DMS 273 (cell line): ENCODE measurements around the gene CEMIP.
"Not testable (repeated sequence)": the region's sequence is repeated elsewhere in the genome, so short reads cannot be mapped to it uniquely, and the experiment has no call there.

Source experiments
- DNase-seq: peaks from one replicate; lab custom pipeline; 2025; ENCODE audit not compliant: unreplicated experiment; lab: John Stamatoyannopoulos, UW

The CEMIP gene

GRCh38 chr15:80755885-80756284, 23.3 kb upstream of the CEMIP start:
- no peak for DNase-seq

DNA sequence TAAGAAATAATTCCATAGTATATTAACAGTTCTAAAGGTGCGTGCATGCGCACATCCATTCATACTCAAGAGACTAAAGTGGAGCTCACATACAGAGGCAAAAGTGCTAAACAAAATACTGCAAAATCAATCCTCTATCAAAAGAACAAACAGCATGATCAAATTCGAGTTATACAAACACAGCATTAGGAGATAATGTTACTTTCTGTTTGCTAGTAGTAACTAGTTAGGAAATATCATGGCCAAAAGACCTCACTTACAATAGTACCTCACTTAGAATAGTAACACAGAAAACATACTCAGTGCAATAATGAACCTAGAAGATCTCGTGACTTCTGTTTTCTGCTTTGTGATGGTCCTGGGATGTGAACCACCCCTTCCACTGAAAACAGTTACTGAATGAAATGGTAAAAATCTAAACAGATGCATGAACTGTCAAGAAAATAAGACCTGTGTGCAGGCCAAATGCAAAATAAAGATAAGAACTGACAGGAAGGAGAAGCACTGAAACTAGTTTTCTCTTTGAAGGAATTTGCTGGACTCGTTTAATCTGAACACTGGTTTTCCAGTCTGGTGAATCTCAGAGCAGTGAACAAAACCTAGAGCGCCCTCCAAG, 20.9 kb upstream of the CEMIP start:
- DNase-seq = no peak

- DNase-seq = peak; percentile 9
Measured at GRCh38 chr15:80760960-80761359, 18.2 kb upstream of the CEMIP start.

GRCh38 chr15:80761754-80762153, 17.4 kb upstream of the CEMIP start:
- DNase-seq = no peak

- not testable (repeated sequence) for DNase-seq
Measured at GRCh38 chr15:80763235-80763634, 15.9 kb upstream of the CEMIP start.

- DNase-seq = no peak
Measured at GRCh38 chr15:80764535-80764934, 14.6 kb upstream of the CEMIP start.

GRCh38 chr15:80766275-80766674, 12.9 kb upstream of the CEMIP start:
- DNase-seq = no peak

GRCh38 chr15:80768158-80768557, 11.0 kb upstream of the CEMIP start:
- DNase-seq = no peak

DNA sequence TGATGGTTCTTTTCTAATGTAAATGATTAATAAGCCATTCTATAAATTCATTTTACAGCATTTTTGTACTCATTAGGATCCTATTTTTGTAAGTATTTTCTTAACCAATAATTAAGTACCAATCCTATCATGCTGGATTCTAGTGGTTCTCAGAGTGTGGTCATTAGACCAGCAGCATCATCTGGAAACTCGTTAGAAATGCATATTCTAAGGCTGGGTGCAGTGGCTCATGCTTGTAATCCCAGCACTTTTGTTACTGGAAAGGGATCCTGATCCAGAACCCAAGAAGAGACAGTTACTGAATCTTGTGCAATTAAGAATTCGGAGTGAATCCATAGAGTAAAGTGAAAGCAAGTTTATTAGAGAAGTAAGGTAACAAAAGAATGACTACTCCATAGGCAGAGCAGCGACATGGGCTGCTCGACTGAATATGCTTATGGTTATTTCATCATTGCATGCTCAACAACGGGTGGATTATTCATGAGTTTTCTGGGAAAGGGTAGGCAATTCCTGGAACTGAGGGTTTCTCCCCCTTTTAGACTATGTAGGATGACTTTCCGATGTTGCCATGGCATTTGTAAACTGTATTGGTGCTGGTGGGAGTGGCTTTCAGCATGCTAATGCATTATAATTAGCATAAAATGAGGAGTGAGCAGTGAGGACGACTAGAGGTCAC, 9.9 kb upstream of the CEMIP start:
- no peak for DNase-seq

DNA sequence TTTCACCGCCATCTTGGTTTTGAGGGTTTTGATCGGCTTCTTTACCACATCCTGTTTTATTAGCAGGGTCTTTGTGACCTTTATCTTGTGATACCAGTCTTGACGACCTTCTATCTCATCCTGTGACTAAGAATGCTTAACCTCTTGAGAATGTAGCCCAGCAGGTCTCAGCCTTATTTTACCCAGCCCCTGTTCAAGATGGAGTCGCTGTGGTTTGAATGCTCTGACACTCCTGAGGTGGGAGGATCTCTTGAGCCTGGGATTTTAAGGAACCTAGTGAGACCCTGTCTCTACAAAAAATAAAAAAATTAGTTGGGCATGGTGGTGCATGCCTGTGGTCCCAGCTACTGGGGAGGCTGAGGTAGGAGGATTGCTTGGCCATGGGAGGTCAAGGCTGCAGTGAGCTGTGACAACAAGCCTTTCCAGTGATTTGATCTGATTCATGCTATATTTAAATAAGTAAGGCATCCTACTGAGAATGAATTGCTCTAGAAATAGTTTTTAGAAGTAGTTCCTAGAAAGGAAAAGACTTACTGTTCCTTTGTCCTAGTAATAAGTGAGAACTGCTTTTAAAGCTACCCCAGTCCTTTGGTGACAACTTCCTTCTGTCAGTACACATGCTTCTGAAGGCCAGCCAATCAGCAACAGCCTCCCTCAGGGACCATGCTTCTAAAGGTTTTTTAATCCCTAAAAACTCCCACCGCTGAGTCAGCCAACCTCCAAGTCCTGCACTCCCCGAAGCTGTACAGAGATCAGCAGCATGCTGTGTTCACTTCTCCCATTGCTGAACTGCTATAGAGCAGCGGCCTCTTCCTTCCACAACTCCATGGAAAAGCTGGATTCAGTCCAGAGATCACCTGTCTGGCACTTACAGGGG, 9.1 kb upstream of the CEMIP start:
- DNase-seq = no peak

DNA sequence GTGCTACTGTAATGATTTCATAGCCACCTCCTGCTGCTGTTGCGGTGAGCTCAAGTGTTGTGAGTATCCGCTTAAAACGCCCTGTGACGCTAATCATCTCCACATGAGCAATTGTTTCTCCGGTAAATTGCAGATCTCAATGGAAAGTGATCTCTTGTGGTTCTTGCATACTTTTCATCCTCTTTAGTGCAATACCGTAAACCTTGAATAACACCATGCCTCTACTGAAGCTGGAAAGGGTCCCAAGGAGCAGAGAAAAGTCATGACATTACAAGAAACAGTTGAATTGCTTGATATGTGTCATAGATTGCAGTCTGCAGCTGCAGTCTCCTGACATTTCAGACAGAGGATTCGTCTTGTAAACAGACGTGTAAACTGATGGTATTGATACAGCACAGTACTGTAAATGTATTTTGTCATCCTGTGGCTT, 6.0 kb upstream of the CEMIP start:
- DNase-seq = no peak

- DNase-seq = no peak
Measured at GRCh38 chr15:80773792-80774352, 5.3 kb upstream of the CEMIP start.

GRCh38 chr15:80774486-80774885, 4.7 kb upstream of the CEMIP start:
- DNase-seq = no peak

GRCh38 chr15:80775338-80775737, 3.8 kb upstream of the CEMIP start:
- no peak for DNase-seq

DNA sequence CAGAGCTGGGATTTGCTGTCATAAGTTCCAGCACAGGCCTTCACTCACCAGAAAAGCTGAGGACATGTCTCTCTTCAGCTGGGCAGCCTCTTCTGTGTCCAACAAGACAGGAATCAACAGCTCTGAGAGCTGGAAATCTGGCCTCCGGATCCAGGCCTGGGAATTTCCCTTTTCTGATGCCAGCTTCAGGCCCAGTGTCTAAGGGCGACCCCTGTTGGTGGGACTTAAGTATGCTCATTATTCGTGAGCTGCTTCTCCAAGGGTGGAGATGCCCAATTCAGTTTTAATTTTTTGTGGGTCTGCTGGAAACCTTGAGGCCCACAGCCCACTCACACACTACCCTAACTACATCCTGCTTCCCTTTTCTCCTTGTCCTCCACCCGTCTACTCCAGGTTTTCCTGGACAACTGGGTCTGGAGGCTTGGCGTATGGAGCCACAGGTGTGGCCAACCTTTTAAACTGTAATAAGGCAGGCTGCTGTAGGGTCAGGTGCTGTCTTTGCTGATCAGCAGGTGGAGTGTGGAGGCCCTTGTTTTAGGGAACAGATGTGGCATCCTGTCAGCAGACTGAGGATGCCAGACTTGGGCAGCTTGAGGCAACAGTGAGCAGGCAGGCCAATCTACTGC, 2.6 kb upstream of the CEMIP start:
- DNase-seq = peak; percentile 81

- DNase-seq = no peak
Measured at GRCh38 chr15:80777137-80777536, 2.0 kb upstream of the CEMIP start.

DNA sequence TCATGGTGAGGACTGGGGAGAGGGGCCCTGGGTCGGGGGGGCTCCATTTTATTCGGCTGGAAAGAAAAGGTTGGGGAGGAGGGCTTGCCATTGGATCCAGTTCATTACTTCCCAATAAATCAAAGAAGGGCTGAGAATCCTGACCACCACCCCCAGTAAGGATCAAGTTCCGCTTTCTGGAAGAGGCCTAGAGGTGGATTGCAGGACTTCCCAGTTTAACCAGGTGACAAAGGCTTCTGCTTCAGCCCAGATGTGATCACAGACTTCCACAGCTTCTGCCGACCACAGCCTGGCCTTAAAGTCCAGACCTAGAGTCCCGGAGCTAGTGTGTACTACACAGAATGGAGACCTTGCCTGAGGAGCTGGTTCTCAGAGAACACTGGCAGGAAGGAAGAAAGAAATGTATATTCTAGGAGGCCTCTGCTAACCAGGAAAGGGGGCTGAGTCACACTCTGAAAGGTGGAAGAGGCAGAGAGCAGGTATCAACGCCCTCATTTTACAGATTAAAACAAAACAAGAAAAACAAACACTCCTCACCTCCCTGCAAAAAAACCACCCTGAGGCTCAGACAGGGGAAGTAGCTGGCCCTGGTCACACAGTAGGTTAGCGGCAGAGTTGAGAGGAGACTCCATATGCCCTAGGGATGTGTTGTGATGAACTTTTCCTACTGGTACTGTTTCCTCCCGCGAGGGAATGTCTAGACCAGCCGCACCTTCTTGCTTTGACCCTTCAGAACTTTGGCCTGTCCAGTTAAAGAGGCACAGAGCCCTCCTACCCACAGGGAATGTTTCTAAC, 1.1 kb upstream of the CEMIP start:
- no peak for DNase-seq

GRCh38 chr15:80778621-80778963, 578 bp upstream of the CEMIP start:
- DNase-seq = no peak

DNA sequence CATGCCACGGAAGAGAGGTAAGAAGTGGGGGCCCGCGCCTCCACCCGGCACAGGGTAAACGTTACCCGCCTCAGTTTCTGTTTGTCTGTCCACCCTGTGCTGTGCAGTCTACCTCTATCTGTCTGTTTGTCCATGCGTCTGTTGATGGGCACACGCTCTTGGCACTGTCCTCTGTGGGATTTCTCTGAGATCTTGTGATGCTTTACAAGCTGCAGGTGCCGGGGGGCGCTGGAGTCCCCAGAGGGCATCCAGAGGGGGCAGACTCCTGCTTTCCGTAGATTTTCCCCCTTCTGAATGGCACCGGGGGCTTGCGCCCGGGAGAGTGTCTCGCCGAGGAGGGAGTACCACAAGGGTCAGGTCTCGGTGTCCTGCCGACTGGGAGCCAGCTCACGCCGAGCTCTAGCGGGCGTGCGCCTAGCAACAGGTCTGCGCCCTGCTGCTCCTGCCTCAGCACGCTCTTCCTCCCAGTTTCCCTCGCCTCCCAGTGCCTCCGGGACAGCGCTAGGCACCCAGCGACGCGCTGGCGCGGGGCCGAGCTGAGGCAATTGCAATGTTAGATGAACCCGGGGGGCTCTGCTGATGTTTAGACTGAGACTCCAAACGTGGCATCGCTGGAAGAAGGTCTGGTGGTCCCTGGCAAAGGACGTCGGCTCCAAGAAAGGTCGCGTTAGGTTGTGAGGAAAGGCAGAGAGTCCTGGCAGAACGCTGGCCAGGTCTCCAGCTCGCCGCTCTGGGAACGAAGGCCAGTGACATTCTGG, 667 bp downstream of the CEMIP start:
- DNase-seq = peak; percentile 72
